HEK293T (cell line): Measurements from ENCODE around the gene FAM98C.

ENCODE experiments used
- CTCF ChIA-PET: fragments of 350-600 bp; formaldehyde crosslinking; extraction: SDS; loops from one replicate; lab custom pipeline; 2021; ENCODE audit warnings: antibody characterized with exemption, inconsistent platforms; lab: Yijun Ruan, JAX
- POLR2A ChIA-PET: fragments of 350-600 bp; formaldehyde crosslinking; extraction: SDS; loops from one replicate; lab custom pipeline; 2020; ENCODE audit warnings: antibody characterized with exemption, inconsistent platforms; lab: Yijun Ruan, JAX
- DNase-seq: peaks from one replicate; pipeline ENCODE4 v3.0.0; 2012; ENCODE audit warnings: mixed read lengths; ENCODE audit errors: extremely low spot score
- ARNT ChIP-seq: fragments of 450-650 bp; IDR thresholded peaks from 2 replicates; pipeline ENCODE4 v1.6.1; 2017; ENCODE audit warnings: mild to moderate bottlenecking
- BHLHE40 ChIP-seq: fragments of 450-650 bp; IDR thresholded peaks from 2 replicates; pipeline ENCODE4 v1.6.1; 2016; ENCODE audit warnings: mild to moderate bottlenecking, moderate library complexity, borderline replicate concordance
- CTBP1 ChIP-seq: fragments of 450-650 bp; IDR thresholded peaks from 2 replicates; pipeline ENCODE4 v1.6.1; 2016; ENCODE audit warnings: borderline replicate concordance
- ELF4 ChIP-seq: fragments of 450-650 bp; IDR thresholded peaks from 2 replicates; pipeline ENCODE4 v1.6.1; 2017; ENCODE audit warnings: antibody characterized with exemption
- FOXA1 ChIP-seq: fragments of 450-650 bp; IDR thresholded peaks from 2 replicates; pipeline ENCODE4 v1.6.1; 2016; ENCODE audit warnings: mild to moderate bottlenecking
- FOXK2 ChIP-seq: fragments of 450-650 bp; IDR thresholded peaks from 2 replicates; pipeline ENCODE4 v1.6.1; 2016; ENCODE audit warnings: mild to moderate bottlenecking
- FOXM1 ChIP-seq: fragments of 450-650 bp; IDR thresholded peaks from 2 replicates; pipeline ENCODE4 v1.6.1; 2017; ENCODE audit warnings: mild to moderate bottlenecking, borderline replicate concordance
- HDGF ChIP-seq: fragments of 450-650 bp; IDR thresholded peaks from 2 replicates; pipeline ENCODE4 v1.6.1; 2017; ENCODE audit warnings: antibody characterized with exemption, borderline replicate concordance
- L3MBTL2 ChIP-seq: fragments of 450-650 bp; conservative IDR thresholded peaks from 2 replicates; pipeline ENCODE4 v1.6.1; 2016; ENCODE audit warnings: mild to moderate bottlenecking
- LEF1 ChIP-seq: fragments of 450-650 bp; IDR thresholded peaks from 2 replicates; pipeline ENCODE4 v1.6.1; 2017; ENCODE audit warnings: mild to moderate bottlenecking, borderline replicate concordance
- NFRKB ChIP-seq: fragments of 450-650 bp; IDR thresholded peaks from 2 replicates; pipeline ENCODE4 v1.6.1; 2016; ENCODE audit warnings: mild to moderate bottlenecking, moderate library complexity
- PKNOX1 ChIP-seq: fragments of 450-650 bp; IDR thresholded peaks from 2 replicates; pipeline ENCODE4 v1.6.1; 2016
- SP1 ChIP-seq: fragments of 450-650 bp; IDR thresholded peaks from 2 replicates; pipeline ENCODE4 v1.6.1; 2017
- SUZ12 ChIP-seq: fragments of 450-650 bp; IDR thresholded peaks from 2 replicates; pipeline ENCODE4 v1.6.1; 2016; ENCODE audit warnings: mild to moderate bottlenecking
- TARDBP ChIP-seq: fragments of 450-650 bp; IDR thresholded peaks from 2 replicates; pipeline ENCODE4 v1.6.1; 2016
- ZNF384 ChIP-seq: fragments of 450-650 bp; IDR thresholded peaks from 2 replicates; pipeline ENCODE4 v1.6.1; 2016

The FAM98C gene

GRCh38 chr19:38434549-38435051 lies 31.7 kb downstream of the FAM98C start:
- no peak for DNase-seq
- POLR2A ChIA-PET = interaction anchor here (0.8 to 1.1 kb wide), 2 partner anchors 9 to 32 kb away, joined by 3 to 4 read pairs; partner anchors contain the start of genes FAM98C and RASGRP4
- TF ChIP-seq ARNT = no peak
- no peak for TF ChIP-seq SP1
- TF ChIP-seq PKNOX1 = no peak
- TF ChIP-seq SUZ12 = no peak
- TF ChIP-seq HDGF = no peak
- no peak for TF ChIP-seq L3MBTL2
- TF ChIP-seq FOXK2 = no peak
- TF ChIP-seq ELF4 = no peak
- TF ChIP-seq ZNF384 = no peak
- no peak for TF ChIP-seq NFRKB
- TF ChIP-seq FOXA1 = no peak
- CTCF ChIA-PET = no interaction called here

GRCh38 chr19:38437295-38437694 lies 34.4 kb downstream of the FAM98C start:
- no peak for DNase-seq
- ChIA-PET CTCF (no interaction called here), POLR2A (no interaction called here)
- TF ChIP-seq L3MBTL2 = no peak
- no peak for TF ChIP-seq ARNT

- DNase-seq = no peak
- no peak for TF ChIP-seq ARNT
- TF ChIP-seq TARDBP = no peak
- TF ChIP-seq SUZ12 = no peak
- no peak for TF ChIP-seq HDGF
- TF ChIP-seq LEF1 = no peak
- no peak for TF ChIP-seq PKNOX1
- TF ChIP-seq ZNF384 = no peak
- no peak for TF ChIP-seq FOXK2
- TF ChIP-seq SP1 = no peak
- TF ChIP-seq ELF4 = no peak
- no peak for TF ChIP-seq BHLHE40
- TF ChIP-seq FOXM1 = no peak
- TF ChIP-seq NFRKB = no peak
- TF ChIP-seq FOXA1 = no peak
- TF ChIP-seq L3MBTL2 = no peak
- TF ChIP-seq CTBP1 = no peak
- ChIA-PET CTCF (no interaction called here), POLR2A (no interaction called here)
These were observed 35.0 kb downstream of the FAM98C start for GRCh38 chr19:38437917-38438316.

- ChIA-PET POLR2A (interaction anchor here (1.7 kb wide), 1 partner anchor 38 kb away, joined by 4 read pairs; the partner anchor contains the start of gene FAM98C), CTCF (interaction anchor here (0.7 kb wide), 1 partner anchor 10 kb away, joined by 3 read pairs; no protein-coding TSS in a partner anchor)
- DNase-seq = no peak
- TF ChIP-seq LEF1 = no peak
- TF ChIP-seq SP1 = no peak
- no peak for TF ChIP-seq PKNOX1
- no peak for TF ChIP-seq ZNF384
- no peak for TF ChIP-seq CTBP1
- TF ChIP-seq ELF4 = no peak
- no peak for TF ChIP-seq SUZ12
- no peak for TF ChIP-seq L3MBTL2
- no peak for TF ChIP-seq BHLHE40
- no peak for TF ChIP-seq NFRKB
- no peak for TF ChIP-seq HDGF
- no peak for TF ChIP-seq FOXM1
- TF ChIP-seq FOXK2 = no peak
- TF ChIP-seq TARDBP = no peak
- no peak for TF ChIP-seq FOXA1
- TF ChIP-seq ARNT = no peak
These were observed 37.7 kb downstream of the FAM98C start for GRCh38 chr19:38440592-38440991.

- no peak for TF ChIP-seq ZNF384
- no peak for TF ChIP-seq CTBP1
- TF ChIP-seq ARNT = no peak
- TF ChIP-seq SUZ12 = no peak
- TF ChIP-seq TARDBP = no peak
- TF ChIP-seq SP1 = no peak
- no peak for TF ChIP-seq FOXM1
- TF ChIP-seq L3MBTL2 = no peak
- TF ChIP-seq NFRKB = no peak
- no peak for TF ChIP-seq BHLHE40
- no peak for TF ChIP-seq FOXK2
- no peak for TF ChIP-seq ELF4
- no peak for TF ChIP-seq FOXA1
- no peak for TF ChIP-seq LEF1
- no peak for TF ChIP-seq PKNOX1
- TF ChIP-seq HDGF = no peak
- CTCF ChIA-PET = no interaction called here
- POLR2A ChIA-PET = interaction anchor here (1.7 kb wide), 1 partner anchor 39 kb away, joined by 4 read pairs; the partner anchor contains the start of gene FAM98C
- no peak for DNase-seq
These were observed 38.9 kb downstream of the FAM98C start for GRCh38 chr19:38441657-38442348.
